ENCODE results near the gene RASGRF2.
"Not testable (repeated sequence)": the region's sequence is repeated elsewhere in the genome, so short reads cannot be mapped to it uniquely, and the experiment has no call there.

The RASGRF2 gene

GRCh38 chr5:81017320-81017719, 57.2 kb downstream of the RASGRF2 start:
- TF ChIP-seq POLR2A (IDR thresholded peaks at IDR 0.05; ENCODE audit: extremely low read depth, insufficient read length) (no peak), MYC (IDR thresholded peaks at IDR 0.05; ENCODE audit: low read depth, low read length) (no peak)
- TF ChIP-seq, protein P1, sequence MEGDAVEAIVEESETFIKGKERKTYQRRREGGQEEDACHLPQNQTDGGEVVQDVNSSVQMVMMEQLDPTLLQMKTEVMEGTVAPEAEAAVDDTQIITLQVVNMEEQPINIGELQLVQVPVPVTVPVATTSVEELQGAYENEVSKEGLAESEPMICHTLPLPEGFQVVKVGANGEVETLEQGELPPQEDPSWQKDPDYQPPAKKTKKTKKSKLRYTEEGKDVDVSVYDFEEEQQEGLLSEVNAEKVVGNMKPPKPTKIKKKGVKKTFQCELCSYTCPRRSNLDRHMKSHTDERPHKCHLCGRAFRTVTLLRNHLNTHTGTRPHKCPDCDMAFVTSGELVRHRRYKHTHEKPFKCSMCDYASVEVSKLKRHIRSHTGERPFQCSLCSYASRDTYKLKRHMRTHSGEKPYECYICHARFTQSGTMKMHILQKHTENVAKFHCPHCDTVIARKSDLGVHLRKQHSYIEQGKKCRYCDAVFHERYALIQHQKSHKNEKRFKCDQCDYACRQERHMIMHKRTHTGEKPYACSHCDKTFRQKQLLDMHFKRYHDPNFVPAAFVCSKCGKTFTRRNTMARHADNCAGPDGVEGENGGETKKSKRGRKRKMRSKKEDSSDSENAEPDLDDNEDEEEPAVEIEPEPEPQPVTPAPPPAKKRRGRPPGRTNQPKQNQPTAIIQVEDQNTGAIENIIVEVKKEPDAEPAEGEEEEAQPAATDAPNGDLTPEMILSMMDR (IDR thresholded peaks at IDR 0.05; ENCODE audit: low read depth, low read length): no peak
- TF ChIP-seq, protein P2, sequence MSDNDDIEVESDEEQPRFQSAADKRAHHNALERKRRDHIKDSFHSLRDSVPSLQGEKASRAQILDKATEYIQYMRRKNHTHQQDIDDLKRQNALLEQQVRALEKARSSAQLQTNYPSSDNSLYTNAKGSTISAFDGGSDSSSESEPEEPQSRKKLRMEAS (IDR thresholded peaks at IDR 0.05; ENCODE audit: low read depth, low read length): no peak
- DNase-seq (ENCODE audit: low read depth): no peak
- no peak overlapping the region for H3K4me3 ChIP-seq (ENCODE audit: low read depth, low read length)

DNA sequence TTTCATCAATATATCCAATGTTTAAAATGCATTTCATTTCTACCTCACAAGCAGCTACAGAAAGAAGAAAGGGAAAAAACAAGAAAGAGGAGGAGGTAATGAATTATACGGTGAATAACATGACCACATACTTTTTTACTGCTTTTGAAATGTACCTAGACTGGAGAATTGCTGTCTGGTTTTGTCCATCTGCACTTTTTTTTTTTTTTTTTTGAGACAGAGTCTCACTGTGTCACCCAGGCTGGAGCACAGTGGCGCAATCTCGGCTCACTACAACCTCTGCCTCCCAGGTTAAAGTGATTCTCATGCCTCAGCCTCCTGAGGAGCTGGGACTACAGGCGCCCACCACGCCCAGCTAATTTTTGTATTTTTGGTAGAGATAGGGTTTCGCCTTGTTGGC, 58.4 kb downstream of the RASGRF2 start:
- H3K4me3 ChIP-seq (ENCODE audit: low read depth, low read length); DNase-seq (ENCODE audit: low read depth): not testable (repeated sequence)

GRCh38 chr5:81019748-81020147, 59.6 kb downstream of the RASGRF2 start:
- DNase-seq (ENCODE audit: low read depth): no peak
- no peak overlapping the region for H3K4me3 ChIP-seq (ENCODE audit: low read depth, low read length)
- TF ChIP-seq, protein P1 (IDR thresholded peaks at IDR 0.05; ENCODE audit: low read depth, low read length): no peak
- TF ChIP-seq, protein P2 (IDR thresholded peaks at IDR 0.05; ENCODE audit: low read depth, low read length): no peak
- no peak for TF ChIP-seq MYC (IDR thresholded peaks at IDR 0.05; ENCODE audit: low read depth, low read length)
- no peak for TF ChIP-seq POLR2A (IDR thresholded peaks at IDR 0.05; ENCODE audit: extremely low read depth, insufficient read length)

- H3K4me3 ChIP-seq (ENCODE audit: low read depth, low read length): no peak overlapping the region
- DNase-seq (ENCODE audit: low read depth): no peak
- TF ChIP-seq, protein P1 (IDR thresholded peaks at IDR 0.05; ENCODE audit: low read depth, low read length): no peak
- no peak for TF ChIP-seq POLR2A (IDR thresholded peaks at IDR 0.05; ENCODE audit: extremely low read depth, insufficient read length)
Observed at GRCh38 chr5:81020478-81021167, 60.5 kb downstream of the RASGRF2 start.

DNA sequence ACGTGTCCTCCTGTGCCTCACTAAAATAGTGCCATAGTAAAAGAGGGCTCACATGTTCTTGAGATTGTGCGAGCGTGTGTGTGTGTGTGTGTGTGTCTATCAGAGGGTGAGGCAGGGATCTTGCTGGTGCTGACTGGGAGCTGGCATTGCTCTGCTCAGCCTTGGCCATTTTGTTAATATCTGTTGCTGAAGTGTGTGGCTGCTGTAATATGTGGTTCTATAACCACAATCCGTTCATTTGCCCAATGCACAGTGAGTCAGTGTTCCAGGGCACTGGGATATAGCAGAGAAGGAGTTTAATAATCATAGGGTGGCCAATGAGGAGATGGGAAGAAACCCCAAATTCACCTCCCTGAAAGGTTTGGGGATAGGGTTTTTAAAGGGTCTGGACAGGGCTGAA, 61.3 kb downstream of the RASGRF2 start:
- TF ChIP-seq POLR2A (IDR thresholded peaks at IDR 0.05; ENCODE audit: extremely low read depth, insufficient read length) (no peak), MYC (IDR thresholded peaks at IDR 0.05; ENCODE audit: low read depth, low read length) (no peak)
- TF ChIP-seq, protein P2 (IDR thresholded peaks at IDR 0.05; ENCODE audit: low read depth, low read length): no peak
- TF ChIP-seq, protein P1 (IDR thresholded peaks at IDR 0.05; ENCODE audit: low read depth, low read length): no peak
- no peak for DNase-seq (ENCODE audit: low read depth)
- no peak overlapping the region for H3K4me3 ChIP-seq (ENCODE audit: low read depth, low read length)

DNA sequence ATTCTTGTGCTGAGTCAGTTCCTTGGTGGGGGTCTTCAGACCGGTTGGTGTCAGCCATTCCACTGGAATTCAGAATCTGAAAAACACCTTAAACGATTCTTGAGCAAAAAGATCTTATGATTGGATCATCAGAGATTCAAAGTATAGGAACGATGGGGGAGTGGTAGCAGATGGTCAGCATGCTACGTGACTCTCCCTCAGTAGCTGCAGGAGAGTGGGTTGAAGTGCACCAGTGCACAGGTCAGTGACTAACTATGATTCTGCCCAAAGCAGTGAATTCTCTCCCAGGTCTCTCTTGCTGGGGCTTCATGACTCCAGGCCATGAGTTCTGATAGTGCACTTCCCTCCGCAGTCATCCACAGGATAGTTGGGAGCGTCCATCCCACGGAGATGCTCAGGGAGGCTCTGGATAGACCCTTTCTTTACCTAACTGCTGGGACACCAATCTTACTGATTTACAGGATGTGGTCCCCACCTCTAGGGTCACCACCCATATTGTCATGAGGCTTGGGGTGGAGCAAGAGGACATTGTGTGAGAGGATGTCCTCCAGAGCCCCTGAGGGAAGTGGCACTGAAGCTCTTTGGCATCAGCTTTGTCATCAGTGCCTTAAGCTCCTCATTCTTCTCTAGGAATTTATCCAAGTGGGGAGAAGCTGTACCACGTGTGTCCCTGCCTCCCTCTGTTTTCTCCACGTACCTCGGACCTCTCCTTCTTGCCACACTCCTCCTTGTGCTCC, 62.0 kb downstream of the RASGRF2 start:
- TF ChIP-seq, protein P2 (IDR thresholded peaks at IDR 0.05; ENCODE audit: low read depth, low read length): no peak
- TF ChIP-seq MYC (IDR thresholded peaks at IDR 0.05; ENCODE audit: low read depth, low read length) (no peak), POLR2A (IDR thresholded peaks at IDR 0.05; ENCODE audit: extremely low read depth, insufficient read length) (no peak)
- TF ChIP-seq, protein P1 (IDR thresholded peaks at IDR 0.05; ENCODE audit: low read depth, low read length): no peak
- H3K4me3 ChIP-seq (ENCODE audit: low read depth, low read length): no peak overlapping the region
- no peak for DNase-seq (ENCODE audit: low read depth)
